Tibial nerve (tissue), 4 donors: ENCODE measurements around the gene TAMM41.

Experiments
- CTCF ChIP-seq, 5 experiments: fragments of 200-600 bp in 3 of 5; fragments of 450-650 bp in 2 of 5; sonication (generic) in 3 of 5; IDR thresholded peaks; one replicate each; pipeline ENCODE4 v1.5.1; 2016 to 2019; ENCODE audit warnings: antibody characterized with exemption in 5 of 5, mild to moderate bottlenecking in 3 of 5, moderate library complexity in 2 of 5
- EP300 ChIP-seq, 2 donors: sonication (generic); formaldehyde crosslinking; IDR thresholded peaks; one replicate each; pipeline ENCODE4 v1.6.1; 2017; ENCODE audit warnings: antibody characterized with exemption in 2 of 2, mild to moderate bottlenecking in 1 of 2
- POLR2A ChIP-seq, 2 donors: fragments of 450-650 bp; IDR thresholded peaks; one replicate each; pipeline ENCODE4 v1.6.1; 2017; ENCODE audit warnings: antibody characterized with exemption in 2 of 2, mild to moderate bottlenecking in 2 of 2, moderate library complexity in 2 of 2

DNA sequence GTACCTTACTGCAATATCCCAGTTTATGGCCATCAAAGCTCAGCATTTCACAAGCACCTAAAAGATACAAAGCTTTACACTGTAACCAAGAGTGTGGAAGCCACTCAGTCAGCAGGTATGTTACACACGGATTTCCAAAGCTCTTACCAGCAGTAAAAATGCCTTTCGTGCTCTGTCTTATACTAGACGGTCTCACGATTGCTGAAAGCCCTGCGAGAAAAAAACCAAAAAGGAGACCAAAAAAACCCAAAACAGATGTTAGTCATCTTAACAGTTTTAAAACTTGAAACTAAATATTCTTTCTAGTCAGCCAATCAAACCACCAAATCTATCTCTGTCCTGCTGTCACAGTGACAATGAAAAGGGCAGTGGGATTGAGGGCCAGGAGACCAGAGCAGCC is 39.0 kb downstream of the TAMM41 start:
- no peak for TF ChIP-seq CTCF (IDR thresholded peaks at IDR 0.05)
- TF ChIP-seq POLR2A (IDR thresholded peaks at IDR 0.05) = no peak
- TF ChIP-seq EP300 (IDR thresholded peaks at IDR 0.05) = no peak
